ENCODE measurements around the gene SLC6A8.

Gene SLC6A8

GRCh38 chrX:153706799-153707198 lies 19.1 kb downstream of the SLC6A8 start:
- ChIA-PET CTCF (no interaction called here), POLR2A (ENCODE audit: low non-redundant PET) (no interaction called here)
- no peak for DNase-seq (ENCODE audit: low spot score)
- TF ChIP-seq CTCF (conservative IDR thresholded peaks at IDR 0.05; ENCODE audit: low read depth) = no peak
- H3K27ac ChIP-seq = no peak overlapping the region

- ChIA-PET POLR2A (ENCODE audit: low non-redundant PET) (no interaction called here), CTCF (no interaction called here)
- H3K27ac ChIP-seq = no peak overlapping the region
- no peak for TF ChIP-seq CTCF (conservative IDR thresholded peaks at IDR 0.05; ENCODE audit: low read depth)
- no peak for DNase-seq (ENCODE audit: low spot score)
Observed at GRCh38 chrX:153707406-153707805, 19.7 kb downstream of the SLC6A8 start.

- ChIA-PET CTCF (interaction anchor here (1.1 kb wide), 1 partner anchor 154 kb away, joined by 7 read pairs; no protein-coding TSS in a partner anchor), POLR2A (ENCODE audit: low non-redundant PET) (no interaction called here)
- H3K27ac ChIP-seq = peak overlapping the region; percentile 85
- DNase-seq (ENCODE audit: low spot score) = peak; percentile 68
- peak; percentile 73 for TF ChIP-seq CTCF (conservative IDR thresholded peaks at IDR 0.05; ENCODE audit: low read depth)
Observed at GRCh38 chrX:153708415-153708814, 20.7 kb downstream of the SLC6A8 start.

- DNase-seq (ENCODE audit: low spot score) = no peak
- ChIA-PET CTCF (interaction anchor here (0.7 kb wide), 1 partner anchor 681 kb away, joined by 3 read pairs; no protein-coding TSS in a partner anchor), POLR2A (ENCODE audit: low non-redundant PET) (no interaction called here)
- no peak for TF ChIP-seq CTCF (conservative IDR thresholded peaks at IDR 0.05; ENCODE audit: low read depth)
- peak overlapping the region; percentile 85 for H3K27ac ChIP-seq
Observed at GRCh38 chrX:153709726-153710674, 22.3 kb downstream of the SLC6A8 start.

- no peak for DNase-seq (ENCODE audit: low spot score)
- H3K27ac ChIP-seq = peak overlapping the region; percentile 43; the same call in 1 of the 2 replicates
- ChIA-PET POLR2A (ENCODE audit: low non-redundant PET) (no interaction called here), CTCF (no interaction called here)
- TF ChIP-seq CTCF (conservative IDR thresholded peaks at IDR 0.05; ENCODE audit: low read depth) = no peak
Observed at GRCh38 chrX:153714256-153714655, 26.5 kb downstream of the SLC6A8 start.

- ChIA-PET CTCF (no interaction called here), POLR2A (ENCODE audit: low non-redundant PET) (no interaction called here)
- no peak overlapping the region for H3K27ac ChIP-seq
- TF ChIP-seq CTCF (conservative IDR thresholded peaks at IDR 0.05; ENCODE audit: low read depth) = no peak
- DNase-seq (ENCODE audit: low spot score) = no peak
Observed at GRCh38 chrX:153717445-153717844, 29.7 kb downstream of the SLC6A8 start.
